ENCODE results near the gene ACSS1.

DNA sequence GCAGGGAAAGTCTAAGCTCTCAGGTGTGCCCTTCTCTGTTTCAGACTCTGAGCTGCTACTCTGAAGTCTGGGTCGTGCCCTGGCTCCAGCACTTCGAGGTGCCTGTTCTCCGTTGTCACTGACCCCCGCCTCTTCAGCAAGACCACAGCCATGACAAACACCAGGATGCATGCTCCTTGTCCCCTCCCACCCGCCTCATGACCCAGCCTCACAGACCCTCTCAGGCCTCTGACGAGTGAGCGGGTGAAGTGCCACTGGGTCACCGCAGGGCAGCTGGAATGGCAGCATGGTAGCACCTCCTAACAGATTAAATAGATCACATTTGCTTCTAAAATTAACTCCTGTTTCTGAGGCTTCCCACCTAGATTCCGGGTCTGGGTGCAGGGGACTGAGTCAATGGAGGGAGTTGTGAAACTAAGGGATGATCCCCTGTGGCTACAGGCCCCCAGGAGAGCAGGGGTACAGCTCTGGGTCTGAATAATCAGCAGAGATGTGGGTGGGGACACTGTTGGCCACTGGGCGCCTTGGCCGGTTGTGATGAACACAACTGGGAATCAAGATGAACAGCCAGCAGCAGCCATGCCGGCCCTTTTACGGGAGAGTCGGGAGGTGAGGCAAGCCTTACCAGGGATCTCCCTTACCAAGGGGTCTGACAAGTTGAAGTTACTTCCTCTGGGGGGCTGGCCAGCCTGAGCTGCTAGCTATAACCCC, 98.2 kb downstream of the ACSS1 start:
- TF ChIP-seq EZH2 (IDR thresholded peaks at IDR 0.05; ENCODE audit: low read depth): no peak
- TF ChIP-seq, protein P1, sequence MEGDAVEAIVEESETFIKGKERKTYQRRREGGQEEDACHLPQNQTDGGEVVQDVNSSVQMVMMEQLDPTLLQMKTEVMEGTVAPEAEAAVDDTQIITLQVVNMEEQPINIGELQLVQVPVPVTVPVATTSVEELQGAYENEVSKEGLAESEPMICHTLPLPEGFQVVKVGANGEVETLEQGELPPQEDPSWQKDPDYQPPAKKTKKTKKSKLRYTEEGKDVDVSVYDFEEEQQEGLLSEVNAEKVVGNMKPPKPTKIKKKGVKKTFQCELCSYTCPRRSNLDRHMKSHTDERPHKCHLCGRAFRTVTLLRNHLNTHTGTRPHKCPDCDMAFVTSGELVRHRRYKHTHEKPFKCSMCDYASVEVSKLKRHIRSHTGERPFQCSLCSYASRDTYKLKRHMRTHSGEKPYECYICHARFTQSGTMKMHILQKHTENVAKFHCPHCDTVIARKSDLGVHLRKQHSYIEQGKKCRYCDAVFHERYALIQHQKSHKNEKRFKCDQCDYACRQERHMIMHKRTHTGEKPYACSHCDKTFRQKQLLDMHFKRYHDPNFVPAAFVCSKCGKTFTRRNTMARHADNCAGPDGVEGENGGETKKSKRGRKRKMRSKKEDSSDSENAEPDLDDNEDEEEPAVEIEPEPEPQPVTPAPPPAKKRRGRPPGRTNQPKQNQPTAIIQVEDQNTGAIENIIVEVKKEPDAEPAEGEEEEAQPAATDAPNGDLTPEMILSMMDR (conservative IDR thresholded peaks at IDR 0.05): no peak
